ENCODE data around the gene MAS1L. TPM values are rescaled to one million over a fixed set of nuclear protein-coding genes. Genes with fewer than 3 reads are reported as not detected.

MAS1L gene
- total RNA-seq, 1 donor from 2014 or later = not detected

DNA sequence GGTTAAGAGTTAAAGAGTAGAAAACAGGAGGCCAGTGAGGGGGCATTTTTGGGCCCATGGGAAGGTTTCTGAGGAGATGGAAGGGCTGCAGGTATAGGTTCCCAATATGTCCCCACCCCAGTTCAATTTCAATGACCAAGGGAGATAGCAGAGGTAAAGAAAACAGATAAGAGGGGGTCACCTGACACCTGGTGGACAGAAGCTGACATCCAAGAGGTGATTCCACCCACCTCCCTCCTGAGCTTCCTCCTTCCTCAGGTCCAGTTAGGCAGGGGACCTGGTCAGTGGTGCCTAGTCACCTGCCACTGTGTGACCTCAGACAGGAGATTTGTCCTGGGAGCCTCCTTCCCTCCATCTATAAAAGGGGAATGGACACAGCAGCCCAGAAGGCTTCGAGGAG, 29.5 kb upstream of the MAS1L start:
- no peak for DNase-seq (ENCODE audit: missing footprints)
- ATAC-seq = no peak
- intact Hi-C loops (cut with DNase I) = no loop called here

DNA sequence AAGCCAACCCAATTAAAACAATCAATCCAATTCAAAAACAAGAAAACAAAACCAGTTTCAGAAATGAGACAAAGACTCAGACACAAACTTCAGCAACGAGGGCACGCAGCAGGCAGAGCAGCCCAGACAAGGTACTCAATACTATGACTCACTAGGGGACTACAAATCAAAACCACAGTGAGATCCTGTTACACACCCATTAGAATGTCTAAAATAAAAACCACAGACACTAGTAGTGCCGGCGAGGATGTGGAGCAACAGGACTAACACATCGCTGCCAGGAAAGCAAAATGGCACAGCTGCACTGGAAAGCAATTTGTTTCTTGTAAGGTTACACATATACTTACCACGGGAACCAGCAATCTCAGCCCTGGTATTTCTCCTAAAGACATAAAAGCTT, 28.4 kb upstream of the MAS1L start:
- no peak for DNase-seq (ENCODE audit: missing footprints)
- ATAC-seq = no peak
- intact Hi-C loops (cut with DNase I) = no loop called here

GRCh38 chr6:29510746-29511300, 23.1 kb upstream of the MAS1L start:
- intact Hi-C loops (cut with DNase I) = no loop called here
- no peak for ATAC-seq
- DNase-seq (ENCODE audit: missing footprints) = no peak

- intact Hi-C loops (cut with DNase I) = no loop called here
- ATAC-seq = no peak
Measured at GRCh38 chr6:29510202-29510601, 22.4 kb upstream of the MAS1L start.

GRCh38 chr6:29509711-29510110, 22.0 kb upstream of the MAS1L start:
- intact Hi-C loops (cut with DNase I) = no loop called here
- no peak for ATAC-seq
- DNase-seq (ENCODE audit: missing footprints) = no peak

More at GRCh38 chr6:29510202-29510601, 22.4 kb upstream of the MAS1L start:
- no peak for DNase-seq (ENCODE audit: missing footprints)

- DNase-seq (ENCODE audit: missing footprints) (no peak), ATAC-seq (no peak)
- intact Hi-C loops (cut with DNase I) = no loop called here
Measured at GRCh38 chr6:29509239-29509638, 21.5 kb upstream of the MAS1L start.

DNA sequence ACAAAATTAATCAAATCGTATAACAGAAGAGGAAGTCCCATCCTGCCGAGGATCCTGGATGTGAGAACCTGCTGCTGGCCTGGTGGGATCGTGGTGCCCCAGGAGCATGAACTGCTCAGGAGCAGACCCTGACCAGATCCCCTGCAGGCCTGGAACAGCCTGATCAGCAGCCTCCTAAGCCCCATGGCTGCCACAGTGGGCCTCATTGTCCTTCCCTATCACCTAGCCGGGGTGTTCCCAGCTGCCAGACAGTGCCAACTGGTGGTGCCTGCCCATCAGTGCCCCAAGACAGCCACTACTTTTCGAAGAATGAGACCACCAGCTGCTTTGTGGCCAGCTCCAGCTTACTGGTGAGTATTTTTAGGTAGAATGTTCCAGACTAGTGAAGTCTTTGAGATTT, 19.6 kb upstream of the MAS1L start:
- DNase-seq (ENCODE audit: missing footprints) = no peak
- intact Hi-C loops (cut with DNase I) = no loop called here
- ATAC-seq = no peak

- intact Hi-C loops (cut with DNase I) = no loop called here
- ATAC-seq (no peak), DNase-seq (ENCODE audit: missing footprints) (no peak)
Measured at GRCh38 chr6:29506446-29507067, 18.8 kb upstream of the MAS1L start.

- intact Hi-C loops (cut with DNase I) = no loop called here
- DNase-seq (ENCODE audit: missing footprints) = no peak
- no peak for ATAC-seq
Measured at GRCh38 chr6:29505808-29506207, 18.1 kb upstream of the MAS1L start.

DNA sequence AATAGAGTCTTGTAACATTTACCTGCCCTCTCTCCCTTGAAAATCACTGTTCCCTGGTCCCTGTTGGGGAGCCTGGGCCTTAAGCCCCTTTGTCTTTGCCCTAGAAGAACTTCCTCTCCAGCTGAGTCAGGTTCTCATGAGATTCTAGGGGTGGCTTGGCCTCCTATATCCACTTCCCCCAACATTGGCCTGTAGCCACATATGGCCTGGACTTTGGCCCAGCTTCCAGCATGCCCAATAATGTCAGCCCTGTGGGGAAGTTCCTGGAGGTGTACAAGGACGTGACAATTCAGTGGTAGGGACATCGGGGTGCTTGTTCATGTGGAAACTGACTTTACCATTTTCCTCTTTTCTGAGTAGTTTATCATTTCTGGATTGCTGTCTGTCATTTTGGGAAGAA, 17.2 kb upstream of the MAS1L start:
- DNase-seq (ENCODE audit: missing footprints) = no peak
- intact Hi-C loops (cut with DNase I) = no loop called here
- ATAC-seq = no peak

- no peak for ATAC-seq
- DNase-seq (ENCODE audit: missing footprints) = no peak
- intact Hi-C loops (cut with DNase I) = no loop called here
Measured at GRCh38 chr6:29502597-29502996, 14.8 kb upstream of the MAS1L start.

DNA sequence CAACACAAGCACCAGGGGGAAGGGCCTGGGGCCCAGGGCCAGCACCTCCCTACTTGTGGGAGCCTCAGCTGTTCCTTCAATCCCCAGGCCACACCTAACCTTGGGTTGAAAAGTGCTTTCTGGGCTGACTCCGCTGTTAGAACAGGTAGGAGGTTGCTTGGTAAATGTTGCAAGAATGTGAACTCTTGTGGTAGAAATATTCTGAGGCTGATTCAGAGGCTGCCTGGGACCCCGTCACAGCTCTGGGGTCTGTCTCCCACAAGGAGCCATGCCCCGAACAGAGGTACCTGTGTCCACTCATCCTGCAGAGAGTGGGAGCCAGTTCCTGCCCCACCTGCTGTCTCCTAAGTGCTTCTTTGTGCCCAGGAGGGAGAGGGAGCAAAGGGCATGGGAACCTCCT, 14.4 kb upstream of the MAS1L start:
- ATAC-seq (no peak), DNase-seq (ENCODE audit: missing footprints) (no peak)
- intact Hi-C loops (cut with DNase I) = no loop called here

- no peak for DNase-seq (ENCODE audit: missing footprints)
- intact Hi-C loops (cut with DNase I) = no loop called here
Measured at GRCh38 chr6:29501106-29501505, 13.3 kb upstream of the MAS1L start.

GRCh38 chr6:29500594-29500993, 12.8 kb upstream of the MAS1L start:
- no peak for ATAC-seq
- intact Hi-C loops (cut with DNase I) = no loop called here
- DNase-seq (ENCODE audit: missing footprints) = no peak

More at GRCh38 chr6:29501106-29501505, 13.3 kb upstream of the MAS1L start:
- no peak for ATAC-seq

DNA sequence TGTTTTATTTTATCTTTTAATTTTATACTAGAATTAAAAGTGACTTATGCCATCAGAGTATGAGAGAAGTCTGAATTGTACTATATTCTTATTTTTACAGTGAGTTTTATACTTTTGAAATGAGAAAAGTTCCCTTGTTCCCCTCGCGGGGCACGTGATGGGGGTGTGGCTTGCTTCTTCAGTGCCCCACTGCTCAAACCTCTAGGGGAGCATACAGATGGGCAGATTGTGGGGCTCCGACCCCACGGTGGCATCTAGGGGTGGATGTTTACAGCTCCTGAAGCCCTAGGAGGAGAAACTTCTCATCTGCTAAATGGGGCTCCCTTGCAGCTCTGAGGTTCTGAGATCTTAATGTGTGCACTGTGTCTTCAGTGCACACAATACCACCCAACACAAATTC, 11.9 kb upstream of the MAS1L start:
- intact Hi-C loops (cut with DNase I) = no loop called here
- ATAC-seq = no peak

DNA sequence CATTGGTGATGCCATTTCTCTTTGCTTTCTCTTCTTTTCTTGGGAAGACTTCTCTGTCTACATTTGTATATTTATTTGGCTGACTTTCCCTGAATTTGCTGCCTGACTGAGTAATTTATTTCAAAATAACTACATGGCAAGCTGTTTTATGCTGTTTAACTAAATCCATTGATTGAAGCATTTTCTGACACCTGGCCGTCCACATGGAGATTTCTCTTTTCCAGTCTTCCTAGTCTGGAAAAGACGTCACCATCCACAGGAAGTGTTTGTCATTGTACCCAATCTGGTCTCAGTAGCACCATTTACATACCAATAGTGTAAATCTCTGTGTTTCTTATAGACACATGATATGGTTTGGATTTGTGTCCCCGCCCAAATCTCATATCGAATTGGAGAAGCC, 9.2 kb upstream of the MAS1L start:
- ATAC-seq = no peak
- no peak for DNase-seq (ENCODE audit: missing footprints)
- intact Hi-C loops (cut with DNase I) = no loop called here

More for the DNA sequence above, 11.9 kb upstream of the MAS1L start:
- DNase-seq (ENCODE audit: missing footprints) = no peak

- no peak for DNase-seq (ENCODE audit: missing footprints)
- intact Hi-C loops (cut with DNase I) = no loop called here
- ATAC-seq = no peak
Measured at GRCh38 chr6:29495571-29495970, 7.8 kb upstream of the MAS1L start.

DNA sequence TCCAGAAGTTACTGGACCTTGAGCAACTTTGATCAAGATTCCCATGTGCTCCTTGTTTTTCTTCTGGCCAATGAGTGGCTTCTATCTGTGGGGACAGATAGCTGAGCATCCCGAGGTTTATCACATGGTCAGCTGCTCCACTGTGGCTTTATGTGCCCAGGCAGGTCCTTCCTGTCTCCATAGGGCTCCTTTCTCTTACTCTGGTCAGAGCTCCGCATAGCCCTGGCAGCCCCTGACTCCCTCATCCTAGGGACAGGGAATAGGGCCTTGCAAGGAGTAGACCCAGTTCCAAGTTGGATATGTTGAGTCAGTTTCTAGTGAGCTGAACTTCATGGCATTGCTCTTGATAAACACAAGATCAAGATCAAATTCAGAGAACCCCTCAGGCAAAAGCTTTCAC, 6.4 kb upstream of the MAS1L start:
- no peak for ATAC-seq
- no peak for DNase-seq (ENCODE audit: missing footprints)
- intact Hi-C loops (cut with DNase I) = no loop called here

DNA sequence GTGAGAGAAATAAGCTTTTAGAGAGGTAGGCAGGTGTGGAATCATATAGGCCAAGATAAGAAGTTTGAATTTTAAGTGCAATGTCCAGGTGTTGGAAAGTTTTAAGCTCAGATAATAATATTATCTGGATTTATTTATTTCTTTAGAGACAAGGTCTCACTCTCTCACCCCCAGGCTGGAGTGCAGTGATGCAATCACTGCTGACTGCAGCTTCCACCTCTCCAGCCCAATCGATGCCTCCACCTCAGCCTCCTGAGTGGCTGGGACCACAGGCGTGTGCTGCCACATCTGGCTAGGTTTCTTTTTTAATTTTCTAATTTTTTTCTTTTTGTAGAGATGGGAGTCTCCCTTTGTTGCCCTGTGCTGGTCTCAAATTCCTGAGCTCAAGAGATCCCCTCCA, 5.5 kb upstream of the MAS1L start:
- intact Hi-C loops (cut with DNase I) = no loop called here
- DNase-seq (ENCODE audit: missing footprints) (no peak), ATAC-seq (no peak)

DNA sequence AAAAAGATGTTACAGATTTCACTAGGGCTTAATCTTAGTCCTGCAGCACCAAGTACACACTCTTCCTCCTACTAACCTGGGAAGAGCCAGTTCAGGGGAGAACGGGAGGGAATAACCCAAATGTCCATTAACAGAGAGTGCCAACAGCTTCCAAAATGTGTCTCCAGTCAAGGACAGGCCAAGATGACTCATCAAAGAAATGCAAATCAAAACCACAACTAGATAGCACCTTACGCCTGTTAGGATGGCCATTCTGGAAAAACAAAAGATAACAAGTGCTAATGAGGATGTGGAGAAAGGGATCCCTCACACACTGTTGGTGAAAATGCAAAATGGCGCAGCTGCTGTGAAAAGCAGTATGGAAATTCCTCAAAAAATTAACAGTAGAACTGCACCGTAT, 3.8 kb upstream of the MAS1L start:
- intact Hi-C loops (cut with DNase I) = no loop called here
- ATAC-seq (no peak), DNase-seq (ENCODE audit: missing footprints) (no peak)

GRCh38 chr6:29490552-29490951, 2.8 kb upstream of the MAS1L start:
- no peak for DNase-seq (ENCODE audit: missing footprints)
- intact Hi-C loops (cut with DNase I) = no loop called here
- no peak for ATAC-seq

Measured in Right ventricle myocardium inferior (tissue), 1 donor.